ENCODE data around the gene PLCL1. TPM values are rescaled to one million over a fixed set of nuclear protein-coding genes. Genes with fewer than 3 reads are reported as not detected.

Gene PLCL1
- polyA plus RNA-seq, 1 experiment: 0.09 TPM

DNA sequence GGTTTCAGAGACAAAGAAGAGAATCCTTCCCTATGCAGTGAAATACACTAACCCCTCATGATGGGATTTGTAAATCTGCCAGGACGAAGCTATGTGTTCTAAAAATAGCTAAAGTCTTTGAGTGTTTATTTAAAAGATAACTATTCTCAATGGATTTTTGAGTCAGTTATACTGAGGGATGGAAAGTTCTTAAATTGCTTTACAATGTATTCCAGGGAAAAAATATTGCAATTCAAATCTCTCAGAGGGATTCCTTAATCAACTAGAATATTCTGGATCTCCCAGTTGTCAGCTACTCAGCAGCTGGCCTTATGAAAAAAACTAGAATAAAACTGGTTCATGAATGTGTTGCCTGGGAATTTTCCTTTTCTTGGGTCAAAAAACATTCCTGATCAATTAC is 312.4 kb downstream of the PLCL1 start:
- no peak for DNase-seq (ENCODE audit: low read depth)
- ChIA-PET CTCF (interaction anchor here (1.2 kb wide), 1 partner anchor 9 kb away, joined by 3 read pairs; no protein-coding TSS in a partner anchor), POLR2A (no interaction called here)
- TF ChIP-seq, protein P1, sequence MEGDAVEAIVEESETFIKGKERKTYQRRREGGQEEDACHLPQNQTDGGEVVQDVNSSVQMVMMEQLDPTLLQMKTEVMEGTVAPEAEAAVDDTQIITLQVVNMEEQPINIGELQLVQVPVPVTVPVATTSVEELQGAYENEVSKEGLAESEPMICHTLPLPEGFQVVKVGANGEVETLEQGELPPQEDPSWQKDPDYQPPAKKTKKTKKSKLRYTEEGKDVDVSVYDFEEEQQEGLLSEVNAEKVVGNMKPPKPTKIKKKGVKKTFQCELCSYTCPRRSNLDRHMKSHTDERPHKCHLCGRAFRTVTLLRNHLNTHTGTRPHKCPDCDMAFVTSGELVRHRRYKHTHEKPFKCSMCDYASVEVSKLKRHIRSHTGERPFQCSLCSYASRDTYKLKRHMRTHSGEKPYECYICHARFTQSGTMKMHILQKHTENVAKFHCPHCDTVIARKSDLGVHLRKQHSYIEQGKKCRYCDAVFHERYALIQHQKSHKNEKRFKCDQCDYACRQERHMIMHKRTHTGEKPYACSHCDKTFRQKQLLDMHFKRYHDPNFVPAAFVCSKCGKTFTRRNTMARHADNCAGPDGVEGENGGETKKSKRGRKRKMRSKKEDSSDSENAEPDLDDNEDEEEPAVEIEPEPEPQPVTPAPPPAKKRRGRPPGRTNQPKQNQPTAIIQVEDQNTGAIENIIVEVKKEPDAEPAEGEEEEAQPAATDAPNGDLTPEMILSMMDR (IDR thresholded peaks at IDR 0.05; ENCODE audit: insufficient read depth, low read depth, low read length): no peak
- H3K36me3 ChIP-seq (ENCODE audit: control insufficient read depth, insufficient read depth, low read length): no peaks in the 10 kb centered on the region
- H3K4me3 ChIP-seq (ENCODE audit: low read depth, low read length): no peak overlapping the region
- no peaks in the 10 kb centered on the region for H3K27me3 ChIP-seq (ENCODE audit: control insufficient read depth, insufficient read depth, low read length)

DNA sequence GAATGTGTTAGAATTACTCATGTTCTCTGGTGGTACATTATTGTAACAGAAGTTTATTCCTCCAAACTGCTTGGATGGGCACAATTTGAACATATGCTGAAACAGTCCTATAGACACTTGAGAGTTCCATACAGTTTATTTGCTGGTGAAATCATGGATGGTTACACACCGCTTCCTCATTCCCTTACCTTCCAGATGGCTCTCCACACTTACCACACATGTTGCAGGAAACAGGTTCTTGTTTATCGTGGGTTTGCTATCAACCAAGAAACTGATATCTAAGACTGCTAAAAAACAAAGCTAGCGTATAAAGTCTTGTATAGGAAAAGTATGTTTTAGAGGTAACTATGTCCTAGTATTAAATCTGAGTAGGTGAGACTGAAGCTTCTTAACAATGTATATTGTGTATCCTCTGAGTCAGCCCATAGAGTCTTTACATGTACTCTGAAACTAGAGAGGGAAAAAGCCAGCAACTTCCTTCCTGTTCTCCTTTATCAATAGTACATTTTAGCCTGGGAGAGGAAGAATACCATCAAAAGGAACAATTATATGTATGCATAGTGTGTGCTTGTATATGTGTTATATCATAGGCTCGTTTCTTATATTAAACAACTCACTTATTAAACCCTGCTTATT is 313.1 kb downstream of the PLCL1 start:
- ChIA-PET CTCF (interaction anchor here (1.2 kb wide), 1 partner anchor 9 kb away, joined by 3 read pairs; no protein-coding TSS in a partner anchor), POLR2A (no interaction called here)
- Histone ChIP-seq H3K4me3 (ENCODE audit: low read depth, low read length) (no peak overlapping the region), H3K36me3 (ENCODE audit: control insufficient read depth, insufficient read depth, low read length) (no peaks in the 10 kb centered on the region), H3K27me3 (ENCODE audit: control insufficient read depth, insufficient read depth, low read length) (no peaks in the 10 kb centered on the region)
- no peak for DNase-seq (ENCODE audit: low read depth)
- TF ChIP-seq, protein P1 (IDR thresholded peaks at IDR 0.05; ENCODE audit: insufficient read depth, low read depth, low read length): no peak

DNA sequence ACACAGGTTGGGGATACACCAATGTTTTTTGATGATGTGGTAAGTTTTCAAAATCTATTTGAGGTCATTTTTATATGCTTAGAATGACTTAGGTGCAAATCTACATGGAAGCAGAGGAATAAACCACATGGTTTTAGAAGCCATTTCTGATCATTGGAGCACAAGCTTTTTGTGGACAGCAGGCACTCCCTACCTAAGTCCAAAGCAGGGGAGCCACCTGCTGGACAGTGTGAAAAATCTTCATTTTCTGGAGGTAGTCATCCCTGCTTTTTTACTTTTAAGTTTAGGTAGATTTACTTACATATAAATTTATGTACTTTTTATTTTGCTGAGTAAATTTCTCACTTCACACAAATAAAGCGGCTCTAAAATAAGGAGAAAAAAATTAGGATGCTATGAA is 323.2 kb downstream of the PLCL1 start:
- Histone ChIP-seq H3K4me3 (ENCODE audit: low read depth, low read length) (no peak overlapping the region), H3K27me3 (ENCODE audit: control insufficient read depth, insufficient read depth, low read length) (no peaks in the 10 kb centered on the region), H3K36me3 (ENCODE audit: control insufficient read depth, insufficient read depth, low read length) (no peaks in the 10 kb centered on the region)
- TF ChIP-seq, protein P1 (IDR thresholded peaks at IDR 0.05; ENCODE audit: insufficient read depth, low read depth, low read length): peak; percentile 66
- DNase-seq (ENCODE audit: low read depth): no peak
- POLR2A ChIA-PET: no interaction called here
- CTCF ChIA-PET: interaction anchor here (0.8 to 2.4 kb wide), 13 partner anchors 8 to 1045 kb away, joined by 3 to 9 read pairs (median 3); partner anchors contain the start of gene PLCL1

DNA sequence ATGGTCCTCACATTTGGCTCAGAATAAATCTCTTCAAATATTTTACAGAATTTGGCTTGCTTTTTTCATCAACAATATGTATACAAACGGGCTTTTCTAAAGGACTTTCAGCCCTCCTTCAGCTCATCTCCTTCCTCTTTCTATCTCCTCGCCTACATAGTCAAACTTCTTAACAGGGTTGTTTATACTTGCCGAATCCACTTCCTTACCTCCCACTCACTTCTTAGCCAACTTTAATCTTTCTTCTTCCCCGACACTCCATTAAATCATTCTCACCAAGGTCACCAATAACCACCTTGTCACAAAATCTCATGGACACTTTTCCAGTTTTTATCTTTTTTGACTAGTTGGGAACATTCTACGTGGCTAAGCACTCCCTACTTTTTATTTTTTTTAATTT is 325.2 kb downstream of the PLCL1 start:
- ChIA-PET CTCF (interaction anchor here (0.7 to 2.4 kb wide), 2 partner anchors 18 to 278 kb away, joined by 4 to 6 read pairs; no protein-coding TSS in a partner anchor), POLR2A (no interaction called here)
- no peak for DNase-seq (ENCODE audit: low read depth)
- Histone ChIP-seq H3K36me3 (ENCODE audit: control insufficient read depth, insufficient read depth, low read length) (no peaks in the 10 kb centered on the region), H3K4me3 (ENCODE audit: low read depth, low read length) (no peak overlapping the region), H3K27me3 (ENCODE audit: control insufficient read depth, insufficient read depth, low read length) (no peaks in the 10 kb centered on the region)
- TF ChIP-seq, protein P1 (IDR thresholded peaks at IDR 0.05; ENCODE audit: insufficient read depth, low read depth, low read length): no peak

DNA sequence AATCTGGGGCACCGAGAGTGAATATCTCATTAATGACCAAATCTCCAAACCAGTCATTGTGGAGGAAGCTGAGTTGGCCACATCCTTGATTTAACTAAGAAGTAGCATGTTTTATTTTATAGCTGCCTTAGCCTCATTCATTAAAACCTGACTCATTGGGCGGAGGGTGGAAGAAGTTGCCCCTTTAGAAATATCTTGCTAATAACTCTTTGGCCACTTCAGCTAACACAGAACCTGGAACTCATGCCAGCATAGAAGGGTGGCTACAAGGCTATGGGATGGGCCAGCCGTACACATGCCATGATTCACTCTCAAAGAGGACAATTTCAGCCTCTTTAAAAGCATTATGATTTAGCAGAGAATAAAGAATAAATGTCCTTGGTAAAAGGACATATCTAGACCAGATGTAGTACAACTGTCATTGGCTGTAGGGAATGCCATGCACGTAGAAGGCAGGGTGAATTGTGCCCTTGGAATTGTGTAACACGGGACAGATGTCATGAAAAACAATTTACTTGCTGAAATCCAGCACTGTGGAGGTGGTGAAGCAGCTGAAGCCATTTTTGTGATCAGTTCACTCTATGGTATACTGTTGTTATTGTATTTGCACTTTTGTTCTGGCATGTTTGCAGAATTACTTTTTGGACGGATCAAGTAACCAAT is 330.0 kb downstream of the PLCL1 start:
- POLR2A ChIA-PET: no interaction called here
- CTCF ChIA-PET: no interaction called here

More for the DNA sequence above, 330.0 kb downstream of the PLCL1 start:
- DNase-seq (ENCODE audit: low read depth): no peak
- TF ChIP-seq, protein P1 (IDR thresholded peaks at IDR 0.05; ENCODE audit: insufficient read depth, low read depth, low read length): no peak
- no peak overlapping the region for H3K4me3 ChIP-seq (ENCODE audit: low read depth, low read length)
- no peaks in the 10 kb centered on the region for H3K36me3 ChIP-seq (ENCODE audit: control insufficient read depth, insufficient read depth, low read length)
- H3K27me3 ChIP-seq (ENCODE audit: control insufficient read depth, insufficient read depth, low read length): no peaks in the 10 kb centered on the region
